HUES6 (cell line): Measurements from ENCODE around the gene EML1.

ENCODE experiments used
- H3K27ac ChIP-seq: 2 replicates; pipeline ENCODE4 v1.7.0; 2013; ENCODE audit warnings: low read depth, mild to moderate bottlenecking, low read length, inconsistent platforms
- H3K27me3 ChIP-seq: 2 replicates; pipeline ENCODE4 v1.6.1; 2013; ENCODE audit warnings: low read length; ENCODE audit not compliant: control insufficient read depth, insufficient read depth
- H3K36me3 ChIP-seq: 2 replicates; pipeline ENCODE4 v1.6.1; 2013; ENCODE audit warnings: low read length; ENCODE audit not compliant: control insufficient read depth, insufficient read depth
- H3K4me1 ChIP-seq: 2 replicates; pipeline ENCODE4 v1.6.1; 2013; ENCODE audit warnings: low read length; ENCODE audit not compliant: control insufficient read depth, insufficient read depth
- H3K4me3 ChIP-seq: 2 replicates; pipeline ENCODE4 v1.5.1; 2013; ENCODE audit warnings: low read depth, low read length
- H3K9ac ChIP-seq: one replicate; pipeline ENCODE4 v1.6.1; 2013; ENCODE audit warnings: mild to moderate bottlenecking, low read length
- H3K9me3 ChIP-seq: 2 replicates; pipeline ENCODE4 v1.6.1; 2013; ENCODE audit warnings: low read depth, low read length; ENCODE audit not compliant: control insufficient read depth, insufficient read depth

The EML1 gene

DNA sequence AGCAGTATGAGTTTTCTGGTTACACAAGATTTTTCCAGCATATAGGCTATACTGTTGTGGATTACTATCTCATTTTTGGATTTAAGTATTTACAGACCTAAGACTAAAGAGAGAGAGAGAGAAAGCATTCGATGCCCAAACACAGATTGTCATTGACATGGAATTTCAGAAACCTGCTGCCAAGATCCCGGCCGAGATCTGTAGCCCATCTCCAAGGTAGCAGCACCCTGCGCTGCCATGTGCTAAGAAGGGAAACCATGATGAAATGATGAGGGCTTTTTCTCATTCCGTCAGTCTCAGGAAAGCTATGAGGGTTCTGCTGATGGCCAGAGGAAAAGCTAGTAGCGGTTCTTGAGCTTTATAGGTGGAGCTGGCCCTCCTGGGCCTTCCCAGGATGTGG, 136.4 kb downstream of the EML1 start:
- H3K27me3 ChIP-seq, result no peaks in the 10 kb centered on the region
- peaks cover 7% of the 10 kb centered on the region; the same call in 1 of the 2 replicates for H3K9me3 ChIP-seq
- no peak overlapping the region for H3K27ac ChIP-seq
- no peaks in the 10 kb centered on the region; the same call in 1 of the 2 replicates for H3K36me3 ChIP-seq
- H3K9ac ChIP-seq, result no peak overlapping the region
- no peaks in the 10 kb centered on the region for H3K4me1 ChIP-seq
- no peak overlapping the region for H3K4me3 ChIP-seq

DNA sequence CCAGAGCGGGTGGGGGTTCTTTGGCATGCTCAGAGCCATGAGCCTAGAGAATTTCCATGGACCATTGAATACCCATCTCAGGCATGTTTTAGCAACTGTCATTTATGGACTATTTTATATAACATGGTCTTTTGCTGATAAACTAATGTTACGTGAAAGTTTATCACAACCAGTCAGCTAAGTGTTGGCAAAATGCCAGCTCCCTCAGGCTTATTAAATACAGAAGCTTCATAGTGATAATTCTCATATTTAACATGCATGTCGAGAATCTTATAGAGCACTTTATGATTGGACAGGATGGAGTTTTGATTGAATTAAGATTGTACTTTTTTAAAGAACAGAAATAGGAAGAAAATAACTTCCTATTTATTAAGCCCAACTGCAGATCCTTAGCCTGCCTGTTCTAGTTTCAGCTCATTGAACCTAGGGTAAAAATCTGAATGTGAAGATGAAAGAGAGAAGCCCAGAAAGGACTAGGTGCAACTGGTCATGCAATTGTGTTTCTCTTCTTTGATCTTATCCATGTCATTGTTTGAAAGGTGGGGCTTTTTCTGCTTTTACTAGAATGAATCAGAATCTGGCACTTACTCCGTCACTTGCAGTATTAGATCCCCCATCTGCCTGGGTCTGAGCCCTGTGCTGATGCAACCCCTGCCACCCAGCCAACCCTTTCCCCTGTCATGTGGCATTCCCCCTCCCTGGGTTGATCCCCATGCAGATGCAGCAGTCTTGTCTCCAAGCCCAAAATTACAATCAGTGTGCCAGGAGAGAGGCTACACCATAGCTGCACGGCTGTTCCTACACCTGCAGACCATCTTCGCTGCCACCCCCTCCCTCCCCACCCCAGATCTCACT, 137.4 kb downstream of the EML1 start:
- Histone ChIP-seq H3K27ac (no peak overlapping the region), H3K4me1 (no peaks in the 10 kb centered on the region), H3K9ac (no peak overlapping the region), H3K9me3 (peaks cover 7% of the 10 kb centered on the region; the same call in 1 of the 2 replicates), H3K27me3 (no peaks in the 10 kb centered on the region), H3K4me3 (no peak overlapping the region), H3K36me3 (no peaks in the 10 kb centered on the region)

DNA sequence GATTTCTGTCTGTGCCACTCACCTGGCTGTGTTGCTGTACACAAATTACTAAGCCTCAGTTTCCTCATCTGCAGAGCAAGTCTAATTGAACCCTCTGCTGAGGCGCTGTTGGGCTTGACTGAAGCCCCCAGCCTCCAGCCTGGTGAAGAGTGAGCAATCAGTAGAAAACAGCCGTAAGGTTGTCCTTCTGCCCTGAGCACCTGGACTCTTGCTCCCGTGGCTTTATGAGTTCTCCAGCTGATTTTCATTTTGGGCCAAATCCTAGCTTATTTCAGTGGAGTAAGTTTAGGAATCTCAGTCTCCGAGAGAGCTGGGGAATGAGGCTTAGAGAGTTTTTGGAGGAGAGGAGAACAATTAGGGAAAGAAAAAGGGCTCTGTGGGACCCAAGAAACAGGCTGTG, 138.1 kb downstream of the EML1 start:
- Histone ChIP-seq H3K27ac (no peak overlapping the region), H3K9me3 (peaks cover 7% of the 10 kb centered on the region; the same call in 1 of the 2 replicates), H3K27me3 (no peaks in the 10 kb centered on the region), H3K9ac (no peak overlapping the region), H3K4me3 (no peak overlapping the region), H3K4me1 (no peaks in the 10 kb centered on the region), H3K36me3 (peaks cover 3% of the 10 kb centered on the region; the same call in 1 of the 2 replicates)

DNA sequence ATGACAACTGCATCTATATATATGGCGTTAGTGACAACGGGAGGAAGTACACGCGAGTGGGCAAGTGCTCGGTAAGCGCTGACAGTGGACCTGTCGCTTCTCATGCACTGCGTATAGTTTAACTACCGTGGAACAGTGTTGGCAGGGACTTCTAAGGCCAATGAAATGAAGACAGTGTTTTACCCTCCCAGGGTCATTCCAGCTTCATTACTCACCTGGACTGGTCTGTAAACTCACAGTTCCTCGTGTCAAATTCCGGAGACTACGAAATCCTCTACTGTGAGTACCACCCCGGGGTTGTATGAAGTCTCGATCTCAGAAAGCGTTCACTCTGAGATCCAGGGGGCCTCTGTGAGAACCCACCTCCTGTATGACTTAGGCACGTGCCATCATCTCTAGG, 142.8 kb downstream of the EML1 start:
- Histone ChIP-seq H3K27me3 (no peaks in the 10 kb centered on the region), H3K27ac (no peak overlapping the region), H3K36me3 (peaks cover 21% of the 10 kb centered on the region; the same call in 1 of the 2 replicates), H3K9ac (no peak overlapping the region), H3K9me3 (no peaks in the 10 kb centered on the region), H3K4me1 (no peaks in the 10 kb centered on the region), H3K4me3 (no peak overlapping the region)

DNA sequence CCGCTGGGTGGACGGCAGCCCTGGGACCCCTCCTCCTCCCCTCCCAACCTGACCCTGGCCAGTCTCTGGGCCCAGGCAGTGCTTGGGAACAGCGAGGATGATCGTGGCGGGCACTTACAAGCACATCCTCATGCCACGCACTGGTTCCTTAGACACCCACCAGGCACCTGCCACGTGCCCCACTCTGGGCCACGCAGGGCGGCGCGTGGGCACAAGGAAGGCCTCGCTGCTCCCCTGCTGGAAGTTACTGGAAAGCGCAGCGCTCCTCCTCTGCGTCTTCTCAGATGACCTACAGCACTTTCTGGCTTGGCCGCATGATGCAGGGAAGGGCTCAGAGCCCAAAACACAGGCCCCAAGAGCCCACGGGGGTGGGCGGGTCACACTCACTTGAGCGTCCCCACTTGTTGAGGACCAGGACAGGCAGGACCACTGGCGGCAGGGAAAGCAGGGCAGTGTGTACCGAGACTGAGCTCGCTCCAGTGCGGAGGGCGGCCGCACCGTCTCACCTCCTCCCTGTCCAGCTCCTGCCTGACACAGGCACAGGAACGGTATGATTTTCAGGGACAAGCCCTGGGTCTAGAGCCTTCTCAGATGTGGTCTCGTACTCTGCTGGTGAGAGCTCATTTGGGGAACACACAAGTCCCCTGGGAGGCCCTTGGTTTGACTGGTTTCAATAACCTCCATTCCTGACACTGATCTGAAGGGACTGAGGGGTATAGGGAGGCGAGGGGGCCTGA, 143.7 kb downstream of the EML1 start:
- no peaks in the 10 kb centered on the region for H3K9me3 ChIP-seq
- no peak overlapping the region for H3K4me3 ChIP-seq
- no peaks in the 10 kb centered on the region for H3K27me3 ChIP-seq
- H3K9ac ChIP-seq, result no peak overlapping the region
- peaks cover 25% of the 10 kb centered on the region; the same call in 1 of the 2 replicates for H3K36me3 ChIP-seq
- no peak overlapping the region for H3K27ac ChIP-seq
- H3K4me1 ChIP-seq, result no peaks in the 10 kb centered on the region

DNA sequence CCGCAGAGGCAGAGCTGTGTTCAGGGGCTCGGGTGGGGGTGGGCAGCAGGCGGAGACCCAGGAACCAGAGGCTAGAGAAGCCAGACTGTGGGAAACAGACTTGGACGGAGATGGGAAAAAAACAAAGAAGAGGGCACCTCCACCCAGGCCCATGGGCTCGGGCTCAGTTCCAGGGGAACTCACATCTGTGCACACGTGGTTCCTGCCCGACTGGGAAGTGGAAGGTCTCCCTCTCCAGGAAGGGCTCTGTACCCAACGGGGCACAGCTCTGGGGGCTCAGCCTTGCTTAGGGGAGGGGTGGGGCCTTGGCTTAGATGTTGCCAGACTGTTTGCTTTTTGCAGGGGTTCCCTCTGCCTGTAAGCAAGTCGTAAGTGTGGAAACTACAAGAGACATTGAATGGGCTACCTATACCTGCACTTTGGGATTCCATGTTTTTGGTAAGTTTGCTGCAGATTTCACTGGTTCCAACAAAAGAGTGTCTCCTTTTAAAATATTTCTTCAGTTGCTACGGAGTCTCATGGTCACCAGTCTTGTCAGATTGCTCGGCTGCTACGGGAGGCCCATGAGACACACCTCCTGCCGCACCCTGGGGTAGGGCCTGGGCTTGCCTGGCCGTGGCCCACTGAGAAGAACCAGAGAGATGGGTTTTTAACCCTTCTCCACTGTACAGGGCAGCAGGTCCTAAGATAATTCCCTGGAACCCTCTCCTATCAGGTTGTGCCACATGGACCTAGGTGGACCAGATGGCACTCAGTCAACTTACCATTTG, 144.4 kb downstream of the EML1 start:
- H3K9ac ChIP-seq, result no peak overlapping the region
- no peak overlapping the region for H3K27ac ChIP-seq
- peaks cover 27% of the 10 kb centered on the region; the same call in 1 of the 2 replicates for H3K36me3 ChIP-seq
- no peaks in the 10 kb centered on the region for H3K4me1 ChIP-seq
- no peak overlapping the region for H3K4me3 ChIP-seq
- no peaks in the 10 kb centered on the region for H3K27me3 ChIP-seq
- H3K9me3 ChIP-seq, result no peaks in the 10 kb centered on the region

DNA sequence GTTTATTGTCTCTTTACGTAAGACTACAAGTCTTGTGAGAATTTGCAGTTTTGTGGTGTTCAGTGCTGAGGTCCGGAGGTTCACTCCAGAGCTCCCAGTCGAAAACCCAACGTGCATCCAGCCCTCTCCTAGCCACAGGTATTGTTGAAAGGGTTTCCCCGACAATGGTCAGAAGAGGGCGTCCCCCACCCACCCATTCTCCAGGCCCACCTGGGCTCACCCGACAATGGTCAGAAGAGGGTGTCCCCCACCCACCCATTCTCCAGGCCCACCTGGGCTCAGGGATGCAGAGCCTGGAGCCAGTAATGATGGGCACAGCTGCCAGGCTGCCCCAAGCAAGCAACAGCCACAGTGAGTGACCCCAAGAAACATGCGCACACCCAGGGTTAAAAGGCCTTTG, 145.2 kb downstream of the EML1 start:
- H3K4me3 ChIP-seq, result no peak overlapping the region
- no peaks in the 10 kb centered on the region for H3K9me3 ChIP-seq
- H3K36me3 ChIP-seq, result peaks cover 27% of the 10 kb centered on the region; the same call in 1 of the 2 replicates
- no peaks in the 10 kb centered on the region for H3K27me3 ChIP-seq
- H3K27ac ChIP-seq, result no peak overlapping the region
- no peak overlapping the region for H3K9ac ChIP-seq
- H3K4me1 ChIP-seq, result no peaks in the 10 kb centered on the region

DNA sequence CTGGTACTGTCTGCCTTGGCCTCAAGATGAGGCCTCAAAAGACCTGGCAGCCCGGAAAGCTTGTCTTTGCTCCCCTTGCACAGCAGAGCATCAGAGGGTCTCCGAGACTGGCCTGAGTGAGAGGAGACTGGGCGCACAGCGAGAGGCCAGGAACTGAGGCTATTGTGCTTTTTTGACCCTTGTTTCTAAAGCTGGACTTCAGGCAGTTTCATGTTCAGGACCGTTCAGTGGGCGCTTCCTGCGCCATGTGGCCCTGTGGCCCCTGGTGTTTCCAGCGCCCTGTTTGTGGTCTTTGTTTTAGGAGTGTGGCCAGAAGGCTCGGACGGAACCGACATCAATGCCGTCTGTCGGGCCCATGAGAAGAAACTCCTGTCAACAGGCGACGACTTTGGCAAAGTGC, 145.7 kb downstream of the EML1 start:
- H3K36me3 ChIP-seq, result peaks cover 27% of the 10 kb centered on the region; the same call in 1 of the 2 replicates
- H3K4me3 ChIP-seq, result no peak overlapping the region
- no peak overlapping the region for H3K27ac ChIP-seq
- H3K27me3 ChIP-seq, result no peaks in the 10 kb centered on the region
- H3K9ac ChIP-seq, result no peak overlapping the region
- H3K9me3 ChIP-seq, result no peaks in the 10 kb centered on the region
- no peaks in the 10 kb centered on the region for H3K4me1 ChIP-seq

DNA sequence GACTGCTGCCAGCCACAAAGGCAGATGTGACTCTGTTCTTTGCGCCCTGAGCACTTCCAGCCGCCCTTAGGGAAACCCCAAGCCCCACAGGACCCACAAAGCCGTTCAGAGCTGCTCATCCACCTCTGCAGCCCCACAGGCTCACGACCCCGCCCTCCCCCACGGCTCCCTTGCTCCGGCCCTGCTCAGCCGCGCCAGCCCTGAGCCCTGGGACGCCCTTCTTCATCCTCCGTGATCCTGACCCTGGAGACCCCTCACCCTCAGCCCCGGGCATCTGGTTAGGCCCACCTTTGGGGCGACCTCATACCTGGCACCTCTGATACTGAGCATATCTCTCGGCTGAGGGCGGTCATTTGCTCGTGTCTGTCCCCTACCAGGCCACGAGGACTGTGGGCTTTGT, 146.2 kb downstream of the EML1 start:
- Histone ChIP-seq H3K36me3 (peaks cover 27% of the 10 kb centered on the region; the same call in 1 of the 2 replicates), H3K27me3 (no peaks in the 10 kb centered on the region), H3K27ac (no peak overlapping the region), H3K9me3 (no peaks in the 10 kb centered on the region), H3K4me1 (no peaks in the 10 kb centered on the region), H3K4me3 (no peak overlapping the region), H3K9ac (no peak overlapping the region)

DNA sequence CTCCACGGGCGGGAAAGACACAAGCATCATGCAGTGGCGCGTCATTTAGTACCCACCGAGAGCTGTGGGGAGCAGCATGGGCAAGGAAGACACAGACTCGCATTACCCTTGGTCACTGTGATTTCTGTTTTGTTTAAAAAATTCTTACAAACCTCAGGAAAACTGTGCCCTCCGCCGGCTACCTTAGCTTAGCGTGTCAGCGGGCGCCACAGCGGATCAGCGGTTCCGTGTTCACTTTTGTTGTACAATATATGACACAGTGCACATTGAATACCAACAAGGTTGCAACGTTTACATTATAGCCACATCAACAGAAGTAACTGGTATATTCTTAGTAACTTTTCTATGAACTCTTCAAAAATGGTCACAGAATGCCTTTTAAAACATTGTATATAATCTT, 146.9 kb downstream of the EML1 start:
- no peaks in the 10 kb centered on the region for H3K4me1 ChIP-seq
- H3K27ac ChIP-seq, result no peak overlapping the region
- H3K9ac ChIP-seq, result no peak overlapping the region
- H3K4me3 ChIP-seq, result no peak overlapping the region
- no peaks in the 10 kb centered on the region for H3K9me3 ChIP-seq
- H3K36me3 ChIP-seq, result peaks cover 27% of the 10 kb centered on the region; the same call in 1 of the 2 replicates
- H3K27me3 ChIP-seq, result no peaks in the 10 kb centered on the region
